Bronchial epithelial cell (primary cell): ENCODE data around the gene LRRD1. TPM values are rescaled to one million over a fixed set of nuclear protein-coding genes. Genes with fewer than 3 reads are reported as not detected.

Source experiments
- DNase-seq: peaks from one replicate; pipeline ENCODE4 v3.0.0-alpha.2; 2010; ENCODE audit warnings: low read depth
- FAIRE-seq: peaks from 2 replicates; lab custom pipeline; 2011; peaks lifted over from hg19 to GRCh38; lab: Jason Lieb, UNC
- H3K27me3 ChIP-seq: 2 replicates; pipeline ENCODE4 v1.5.1; 2011; ENCODE audit warnings: low read length; ENCODE audit not compliant: control insufficient read depth, insufficient read depth
- H3K36me3 ChIP-seq: 2 replicates; pipeline ENCODE4 v1.5.1; 2011; ENCODE audit warnings: low read length; ENCODE audit not compliant: control insufficient read depth, insufficient read depth
- H3K4me3 ChIP-seq: 2 replicates; pipeline ENCODE4 v1.5.1; 2011; ENCODE audit warnings: mild to moderate bottlenecking, low read depth, low read length, control low read depth
- total RNA-seq: library from RNA; depleted of rRNA; stranded (reverse); fragments of >200 nt; gene quantifications from 2 replicates; pipeline ENCODE4 v1.2.1, GENCODE V29; 2014
- TF ChIP-seq, protein P1 (sequence below): IDR thresholded peaks from 2 replicates; pipeline ENCODE4 v1.5.1; 2011; ENCODE audit warnings: mild to moderate bottlenecking, moderate library complexity, low read length, control low read depth, inconsistent platforms; ENCODE audit not compliant: insufficient read depth, severe bottlenecking

LRRD1 gene
- total RNA-seq, 1 donor from 2014 or later = not detected

- DNase-seq (peak; percentile 76), FAIRE-seq (no peak)
- TF ChIP-seq, protein P1, sequence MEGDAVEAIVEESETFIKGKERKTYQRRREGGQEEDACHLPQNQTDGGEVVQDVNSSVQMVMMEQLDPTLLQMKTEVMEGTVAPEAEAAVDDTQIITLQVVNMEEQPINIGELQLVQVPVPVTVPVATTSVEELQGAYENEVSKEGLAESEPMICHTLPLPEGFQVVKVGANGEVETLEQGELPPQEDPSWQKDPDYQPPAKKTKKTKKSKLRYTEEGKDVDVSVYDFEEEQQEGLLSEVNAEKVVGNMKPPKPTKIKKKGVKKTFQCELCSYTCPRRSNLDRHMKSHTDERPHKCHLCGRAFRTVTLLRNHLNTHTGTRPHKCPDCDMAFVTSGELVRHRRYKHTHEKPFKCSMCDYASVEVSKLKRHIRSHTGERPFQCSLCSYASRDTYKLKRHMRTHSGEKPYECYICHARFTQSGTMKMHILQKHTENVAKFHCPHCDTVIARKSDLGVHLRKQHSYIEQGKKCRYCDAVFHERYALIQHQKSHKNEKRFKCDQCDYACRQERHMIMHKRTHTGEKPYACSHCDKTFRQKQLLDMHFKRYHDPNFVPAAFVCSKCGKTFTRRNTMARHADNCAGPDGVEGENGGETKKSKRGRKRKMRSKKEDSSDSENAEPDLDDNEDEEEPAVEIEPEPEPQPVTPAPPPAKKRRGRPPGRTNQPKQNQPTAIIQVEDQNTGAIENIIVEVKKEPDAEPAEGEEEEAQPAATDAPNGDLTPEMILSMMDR = peak; percentile 30
- H3K4me3 ChIP-seq = peak within 1 kb of the TSS; percentile 98
- no peaks in the 10 kb centered on the region for H3K27me3 ChIP-seq
- H3K36me3 ChIP-seq = peaks cover 4% of the 10 kb centered on the region
Measured at GRCh38 chr7:92134271-92135051, 44.5 kb downstream of the LRRD1 start, which contains the start of gene CYP51A1. Gene CYP51A1, minus strand, starts transcription at chr7:92134477. Its CDS starts 113 bp downstream, at chr7:92134364.

DNA sequence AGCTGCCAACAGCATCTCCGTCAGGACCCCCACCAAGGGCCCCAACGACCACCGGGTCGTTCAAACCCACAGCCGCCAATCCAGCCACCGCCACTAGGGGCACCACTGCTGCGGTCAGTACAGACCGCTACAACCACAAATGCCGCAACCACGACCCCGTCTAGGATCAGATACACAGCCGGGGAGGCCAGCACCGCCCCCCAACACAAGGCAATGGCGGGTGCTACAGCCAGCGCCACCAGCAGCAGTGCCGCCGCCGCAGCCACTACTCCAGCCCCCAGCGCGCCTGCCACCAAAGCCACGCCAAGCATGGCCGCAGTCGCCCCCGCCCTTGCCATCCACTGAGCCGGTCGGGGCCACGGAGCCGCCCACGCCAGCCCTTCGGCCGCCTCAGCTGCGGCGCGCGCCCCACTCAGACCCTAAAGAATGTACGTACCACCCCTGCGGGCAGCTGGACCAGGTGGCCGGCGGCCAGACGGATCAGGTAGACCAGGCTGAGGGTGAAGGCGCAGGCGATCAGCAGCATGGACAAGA lies 45.1 kb downstream of the LRRD1 start:
- FAIRE-seq = no peak
- TF ChIP-seq, protein P1 = peak; percentile 73
- DNase-seq = peak; percentile 23
- Histone ChIP-seq H3K4me3 (peak overlapping the region; percentile 98), H3K27me3 (no peaks in the 10 kb centered on the region), H3K36me3 (peaks cover 4% of the 10 kb centered on the region)

DNA sequence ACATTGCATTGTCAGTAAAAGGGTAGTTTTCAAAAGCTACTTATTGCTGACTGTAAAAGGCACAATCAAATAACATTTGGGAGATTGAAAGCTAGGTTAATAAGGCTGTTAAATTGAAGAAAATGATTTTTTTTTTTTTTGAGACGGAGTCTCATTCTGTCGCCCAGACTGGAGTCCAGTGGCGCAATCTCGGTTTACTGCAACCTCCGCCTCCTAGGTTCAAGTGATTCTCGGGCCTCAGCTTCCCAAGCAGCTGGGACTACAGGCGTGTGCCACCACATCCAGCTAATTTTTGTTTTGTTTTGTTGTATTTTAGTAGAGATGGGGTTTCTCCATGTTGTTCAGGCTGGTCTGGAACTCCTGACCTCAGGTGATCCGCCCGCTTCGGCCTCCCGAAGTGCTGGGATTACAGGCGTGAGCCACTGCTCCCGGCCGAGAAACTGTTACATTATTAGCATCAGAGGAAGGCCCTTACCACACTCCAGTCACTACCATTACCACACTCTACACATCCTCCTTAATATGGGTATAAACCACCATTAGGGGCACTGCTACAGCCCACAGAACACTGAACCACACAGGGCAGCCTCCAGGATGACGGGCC lies 45.7 kb downstream of the LRRD1 start:
- FAIRE-seq (no peak), DNase-seq (no peak)
- peaks cover 4% of the 10 kb centered on the region for H3K36me3 ChIP-seq
- peak overlapping the region; percentile 98 for H3K4me3 ChIP-seq
- no peaks in the 10 kb centered on the region for H3K27me3 ChIP-seq
- TF ChIP-seq, protein P1 = no peak

GRCh38 chr7:92131764-92132330 lies 47.1 kb downstream of the LRRD1 start:
- peaks cover 6% of the 10 kb centered on the region for H3K36me3 ChIP-seq
- no peak for DNase-seq
- TF ChIP-seq, protein P1 = no peak
- no peak for FAIRE-seq
- no peaks in the 10 kb centered on the region for H3K27me3 ChIP-seq
- H3K4me3 ChIP-seq = no peak overlapping the region

DNA sequence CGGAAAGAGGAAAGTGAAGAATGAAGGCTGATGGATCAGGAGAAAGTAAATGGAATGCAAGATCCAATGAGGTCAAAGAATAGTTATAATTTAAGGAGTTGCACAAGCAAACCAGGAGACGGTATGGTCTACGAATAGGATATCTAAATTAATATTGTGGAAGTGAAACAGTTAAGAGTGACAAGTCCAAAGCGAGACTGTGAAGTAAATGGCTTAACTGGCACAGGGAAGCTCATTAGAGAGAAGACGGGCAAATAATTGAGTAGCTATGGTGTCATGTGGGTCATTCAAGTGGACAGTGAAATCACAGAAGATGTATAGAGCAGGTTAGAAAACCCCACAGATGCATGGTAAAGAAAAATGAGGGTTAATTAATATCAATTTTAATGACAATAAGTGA lies 47.8 kb downstream of the LRRD1 start:
- TF ChIP-seq, protein P1 = no peak
- no peaks in the 10 kb centered on the region for H3K27me3 ChIP-seq
- H3K4me3 ChIP-seq = no peak overlapping the region
- peaks cover 7% of the 10 kb centered on the region for H3K36me3 ChIP-seq
- DNase-seq = no peak
- FAIRE-seq = no peak
